Neural crest cell (in vitro differentiated cells): ENCODE results near the gene VCAN. TPM values are rescaled to one million over a fixed set of nuclear protein-coding genes. Genes with fewer than 3 reads are reported as not detected.

Experiments
- DNase-seq: peaks from one replicate; pipeline ENCODE4 v3.0.0; 2021; ENCODE audit warnings: low read depth, mixed read lengths, low spot score
- H3K27ac Mint-ChIP-seq: one replicate; pipeline ENCODE4 v1.8.0; 2021; ENCODE audit warnings: mild to moderate bottlenecking, mixed read lengths; ENCODE audit not compliant: unreplicated experiment
- H3K27me3 Mint-ChIP-seq: 2 replicates; pipeline ENCODE4 v1.8.0; 2021; ENCODE audit warnings: low read depth, mild to moderate bottlenecking, mixed read lengths
- H3K36me3 Mint-ChIP-seq: 2 replicates; pipeline ENCODE4 v1.8.0; 2021; ENCODE audit warnings: low read depth, mild to moderate bottlenecking, mixed read lengths
- H3K4me1 Mint-ChIP-seq: 2 replicates; pipeline ENCODE4 v1.8.0; 2021; ENCODE audit warnings: mixed read lengths
- H3K4me3 Mint-ChIP-seq: one replicate; pipeline ENCODE4 v1.8.0; 2021; ENCODE audit warnings: mild to moderate bottlenecking, mixed read lengths
- H3K9me3 Mint-ChIP-seq: 2 replicates; pipeline ENCODE4 v1.8.0; 2021; ENCODE audit warnings: mixed read lengths
- CTCF ChIP-seq: fragments of 200-600 bp; sonication (generic); conservative IDR thresholded peaks from 2 replicates; pipeline ENCODE4 v1.5.0; 2021; ENCODE audit warnings: antibody characterized with exemption, mild to moderate bottlenecking
- total RNA-seq: library from RNA; stranded (reverse); gene quantifications from 2 replicates; pipeline ENCODE4 v1.2.1, GENCODE V29; 2021

The VCAN gene
- total RNA-seq, 1 donor from 2014 or later: 236 TPM

GRCh38 chr5:83490203-83490602 lies 18.7 kb downstream of the VCAN start:
- DNase-seq: no peak
- Mint-ChIP-seq H3K9me3 (no peaks in the 10 kb centered on the region), H3K4me1 (peaks cover 4% of the 10 kb centered on the region), H3K27me3 (no peaks in the 10 kb centered on the region), H3K36me3 (peaks cover 43% of the 10 kb centered on the region), H3K27ac (no peak overlapping the region), H3K4me3 (no peak overlapping the region)
- no peak for TF ChIP-seq CTCF

GRCh38 chr5:83492331-83492730 lies 20.8 kb downstream of the VCAN start:
- peaks cover 36% of the 10 kb centered on the region for H3K36me3 Mint-ChIP-seq
- no peak for TF ChIP-seq CTCF
- no peak for DNase-seq
- peaks cover 4% of the 10 kb centered on the region for H3K4me1 Mint-ChIP-seq
- no peak overlapping the region for H3K4me3 Mint-ChIP-seq
- H3K27ac Mint-ChIP-seq: no peak overlapping the region
- H3K9me3 Mint-ChIP-seq: no peaks in the 10 kb centered on the region
- H3K27me3 Mint-ChIP-seq: no peaks in the 10 kb centered on the region

- H3K36me3 Mint-ChIP-seq: peaks cover 42% of the 10 kb centered on the region
- no peak for TF ChIP-seq CTCF
- no peak for DNase-seq
- H3K27me3 Mint-ChIP-seq: no peaks in the 10 kb centered on the region
- H3K27ac Mint-ChIP-seq: peak overlapping the region; percentile 41
- peaks cover 4% of the 10 kb centered on the region for H3K4me1 Mint-ChIP-seq
- no peak overlapping the region for H3K4me3 Mint-ChIP-seq
- no peaks in the 10 kb centered on the region for H3K9me3 Mint-ChIP-seq
These were observed 22.1 kb downstream of the VCAN start for GRCh38 chr5:83493644-83494043.

- no peak for DNase-seq
- TF ChIP-seq CTCF: no peak
- Mint-ChIP-seq H3K4me3 (no peak overlapping the region), H3K36me3 (peaks cover 43% of the 10 kb centered on the region), H3K4me1 (peaks cover 4% of the 10 kb centered on the region), H3K9me3 (no peaks in the 10 kb centered on the region), H3K27ac (peak overlapping the region; percentile 41), H3K27me3 (no peaks in the 10 kb centered on the region)
These were observed 22.6 kb downstream of the VCAN start for GRCh38 chr5:83494087-83494620.

- Mint-ChIP-seq H3K36me3 (peaks cover 45% of the 10 kb centered on the region), H3K27me3 (no peaks in the 10 kb centered on the region), H3K9me3 (no peaks in the 10 kb centered on the region), H3K4me3 (no peak overlapping the region), H3K27ac (no peak overlapping the region), H3K4me1 (peaks cover 4% of the 10 kb centered on the region)
- no peak for TF ChIP-seq CTCF
- no peak for DNase-seq
These were observed 23.1 kb downstream of the VCAN start for GRCh38 chr5:83494666-83495065.
